GM11168 (cell line): ENCODE measurements around the gene CLDN20.
"Not testable (repeated sequence)": the region's sequence is repeated elsewhere in the genome, so short reads cannot be mapped to it uniquely, and the experiment has no call there.

Experiments
- in situ Hi-C: fragments of 300-500 bp; cut with MboI; formaldehyde crosslinking; loops from one replicate; pipeline ENCODE4 v1.12.0; 2022; ENCODE audit warnings: low sequenced_read_pairs; ENCODE audit not compliant: unreplicated experiment

CLDN20 gene

GRCh38 chr6:155306958-155307357 lies 43.1 kb downstream of the CLDN20 start:
- in situ Hi-C loops: no loop called here

- in situ Hi-C loops: no loop called here
Observed at GRCh38 chr6:155309150-155309549, 45.3 kb downstream of the CLDN20 start.

GRCh38 chr6:155310596-155310995 lies 46.8 kb downstream of the CLDN20 start:
- in situ Hi-C loops: no loop called here

- in situ Hi-C loops: no loop called here
Observed at GRCh38 chr6:155311086-155311485, 47.3 kb downstream of the CLDN20 start.

GRCh38 chr6:155311583-155311982 lies 47.8 kb downstream of the CLDN20 start:
- in situ Hi-C loops: no loop called here

GRCh38 chr6:155312950-155313349 lies 49.1 kb downstream of the CLDN20 start:
- in situ Hi-C loops: not testable (repeated sequence)

- in situ Hi-C loops: no loop called here
Observed at GRCh38 chr6:155313602-155314091, 49.8 kb downstream of the CLDN20 start.

- in situ Hi-C loops: no loop called here
Observed at GRCh38 chr6:155314092-155314772, 50.4 kb downstream of the CLDN20 start, which contains the start of gene TFB1M. Gene TFB1M, minus strand, starts transcription at chr6:155314484. Its CDS starts 56 bp downstream, at chr6:155314428.

GRCh38 chr6:155314773-155315515 lies 51.1 kb downstream of the CLDN20 start:
- in situ Hi-C loops: no loop called here

- in situ Hi-C loops: no loop called here
Observed at GRCh38 chr6:155315516-155315871, 51.7 kb downstream of the CLDN20 start.

- in situ Hi-C loops: no loop called here
Observed at GRCh38 chr6:155316419-155316818, 52.6 kb downstream of the CLDN20 start.

- in situ Hi-C loops: no loop called here
Observed at GRCh38 chr6:155317186-155317585, 53.4 kb downstream of the CLDN20 start.

- in situ Hi-C loops: loop anchor here (5.0 kb wide), 1 partner anchor 212 kb away; no protein-coding TSS in a partner anchor
Observed at GRCh38 chr6:155319902-155320301, 56.1 kb downstream of the CLDN20 start.

- in situ Hi-C loops: loop anchor here (5.0 kb wide), 1 partner anchor 208 kb away; no protein-coding TSS in a partner anchor
Observed at GRCh38 chr6:155324172-155324571, 60.4 kb downstream of the CLDN20 start.

- in situ Hi-C loops: loop anchor here (5.0 to 25.0 kb wide), 2 partner anchors 207 to 1062 kb away; no protein-coding TSS in a partner anchor
Observed at GRCh38 chr6:155324993-155325392, 61.2 kb downstream of the CLDN20 start.

- in situ Hi-C loops: loop anchor here (25.0 kb wide), 1 partner anchor 1061 kb away; no protein-coding TSS in a partner anchor
Observed at GRCh38 chr6:155325700-155326516, 62.1 kb downstream of the CLDN20 start.
